ENCODE results near the gene CYP1A1.

- TF ChIP-seq RAD21 (IDR thresholded peaks at IDR 0.05; ENCODE audit: low read depth) (no peak), MAX (IDR thresholded peaks at IDR 0.05) (no peak), TCF12 (IDR thresholded peaks at IDR 0.05; ENCODE audit: low read depth) (no peak), REST (IDR thresholded peaks at IDR 0.05; ENCODE audit: low read depth) (no peak), CEBPB (IDR thresholded peaks at IDR 0.05) (no peak), ZBTB7A (IDR thresholded peaks at IDR 0.05; ENCODE audit: low read depth) (no peak), EGR1 (IDR thresholded peaks at IDR 0.05) (no peak), EP300 (IDR thresholded peaks at IDR 0.05; ENCODE audit: borderline replicate concordance) (no peak), CREB1 (IDR thresholded peaks at IDR 0.05; ENCODE audit: low read depth) (no peak), TAF1 (IDR thresholded peaks at IDR 0.05; ENCODE audit: low read depth) (no peak), NFIC (IDR thresholded peaks at IDR 0.05) (no peak), USF1 (IDR thresholded peaks at IDR 0.05) (no peak)
Observed at GRCh38 chr15:74758736-74759135, 33.4 kb upstream of the CYP1A1 start.

All from Ishikawa (cell line).